CD14-positive monocyte (primary cell): ENCODE results near the gene RANBP17. TPM values are rescaled to one million over a fixed set of nuclear protein-coding genes. Genes with fewer than 3 reads are reported as not detected.

ENCODE experiments used
- DNase-seq, 3 donors: peaks; one replicate each; pipeline ENCODE4 v3.0.0-alpha.2; 2011 to 2022
- H2AFZ ChIP-seq: 2 replicates; pipeline ENCODE4 v1.6.0; 2012; ENCODE audit warnings: mild to moderate bottlenecking, low read depth, low read length, inconsistent platforms; ENCODE audit not compliant: insufficient read depth, poor library complexity, severe bottlenecking
- H3K27ac ChIP-seq, 2 donors: 1 replicate in 1 of 2; 2 replicates in 1 of 2; pipeline ENCODE4 v1.5.1; 2012 to 2013; ENCODE audit warnings: low read length in 2 of 2, control low read depth in 1 of 2, inconsistent platforms in 1 of 2, low read depth in 1 of 2, mild to moderate bottlenecking in 1 of 2
- H3K27me3 ChIP-seq, 2 donors: one replicate each; pipeline versions ENCODE4 v1.6.0 to v1.6.1; 2011 to 2013; ENCODE audit warnings: low read length in 2 of 2; ENCODE audit not compliant: control insufficient read depth in 2 of 2, insufficient read depth in 2 of 2
- H3K36me3 ChIP-seq, 2 donors: replicated peaks in 1 of 2; 1 replicate in 1 of 2; 2 replicates in 1 of 2; pipeline versions ENCODE4 v1.5.1 to v1.6.1; 2012 to 2013; ENCODE audit warnings: low read length in 2 of 2, control low read depth in 1 of 2, inconsistent platforms in 1 of 2, mild to moderate bottlenecking in 1 of 2; ENCODE audit not compliant: insufficient read depth in 2 of 2, control insufficient read depth in 1 of 2
- H3K4me1 ChIP-seq, 2 donors: 1 replicate in 1 of 2; 2 replicates in 1 of 2; pipeline versions ENCODE4 v1.5.1 to v1.6.1; 2012 to 2013; ENCODE audit warnings: low read length in 2 of 2, control low read depth in 1 of 2, inconsistent platforms in 1 of 2, mild to moderate bottlenecking in 1 of 2, moderate library complexity in 1 of 2; ENCODE audit not compliant: insufficient read depth in 2 of 2, control insufficient read depth in 1 of 2
- H3K4me2 ChIP-seq: replicated peaks from 2 replicates; pipeline ENCODE3; 2012; ENCODE audit warnings: low read length, moderate library complexity, mild to moderate bottlenecking; ENCODE audit not compliant: poor library complexity, severe bottlenecking; ENCODE audit errors: extremely low read depth
- H3K4me3 ChIP-seq, 3 experiments: fragments of 200-600 bp in 1 of 3; sonication (generic) in 1 of 3; replicated peaks in 1 of 3; 1 replicate in 2 of 3; 2 replicates in 1 of 3; pipeline ENCODE4 v1.5.1; 2011 to 2013; ENCODE audit warnings: low read length in 3 of 3, mild to moderate bottlenecking in 3 of 3, control low read depth in 2 of 3, low read depth in 2 of 3, inconsistent platforms in 1 of 3, moderate library complexity in 1 of 3
- H3K79me2 ChIP-seq: 2 replicates; pipeline ENCODE4 v1.6.0; 2012; ENCODE audit warnings: mild to moderate bottlenecking, control low read depth, inconsistent platforms, low read length, moderate library complexity; ENCODE audit not compliant: insufficient read depth
- H3K9ac ChIP-seq: 2 replicates; pipeline ENCODE4 v1.6.0; 2017; ENCODE audit warnings: low read length, mild to moderate bottlenecking; ENCODE audit not compliant: insufficient read depth, poor library complexity, severe bottlenecking
- H3K9me3 ChIP-seq, 2 donors: replicated peaks in 1 of 2; 1 replicate in 1 of 2; 2 replicates in 1 of 2; pipeline versions ENCODE4 v1.5.1 to v1.6.1; 2012 to 2013; ENCODE audit warnings: low read length in 2 of 2, control low read depth in 1 of 2; ENCODE audit not compliant: control insufficient read depth in 1 of 2, insufficient read depth in 1 of 2
- H4K20me1 ChIP-seq: 2 replicates; pipeline ENCODE4 v1.6.0; 2012; ENCODE audit warnings: mild to moderate bottlenecking, low read length, control low read depth, moderate library complexity; ENCODE audit not compliant: insufficient read depth
- H3K27ac Mint-ChIP-seq, 7 donors: one replicate each; pipeline ENCODE4 v1.8.0; 2020; ENCODE audit warnings: mild to moderate bottlenecking in 7 of 7, mixed read lengths in 7 of 7, moderate library complexity in 6 of 7, inconsistent platforms in 2 of 7
- H3K27me3 Mint-ChIP-seq, 3 donors: one replicate each; pipeline ENCODE4 v1.8.0; 2021 to 2022; ENCODE audit warnings: low read depth in 3 of 3, mild to moderate bottlenecking in 3 of 3, mixed read lengths in 3 of 3, moderate library complexity in 3 of 3, inconsistent platforms in 1 of 3
- H3K36me3 Mint-ChIP-seq, 2 donors: one replicate each; pipeline ENCODE4 v1.8.0; 2020; ENCODE audit warnings: mixed read lengths in 2 of 2, inconsistent platforms in 1 of 2, mild to moderate bottlenecking in 1 of 2
- H3K4me1 Mint-ChIP-seq: one replicate; pipeline ENCODE4 v1.8.0; 2020; ENCODE audit warnings: mild to moderate bottlenecking, mixed read lengths
- H3K4me3 Mint-ChIP-seq, 2 donors: one replicate each; pipeline ENCODE4 v1.8.0; 2020; ENCODE audit warnings: mild to moderate bottlenecking in 2 of 2, mixed read lengths in 2 of 2, moderate library complexity in 1 of 2
- H3K9me3 Mint-ChIP-seq, 7 donors: one replicate each; pipeline ENCODE4 v1.8.0; 2020 to 2022; ENCODE audit warnings: mixed read lengths in 7 of 7, mild to moderate bottlenecking in 6 of 7, moderate library complexity in 6 of 7, inconsistent platforms in 2 of 7
- WGBS: methylation state at CpG from one replicate; pipeline ENCODE4 v1.1.5; 2013; ENCODE audit warnings: missing lambda C conversion rate; ENCODE audit not compliant: insufficient coverage; 5-methylcytosine and 5-hydroxymethylcytosine counted together
- intact Hi-C, 2 donors: fragments of 100-400 bp; cut with micrococcal nuclease; formaldehyde crosslinking; loops; one replicate each; pipeline versions ENCODE4 v1.15.0 to v1.15.1; 2023
- polyA plus RNA-seq, 3 donors: library from polyadenylated mRNA; depleted of rRNA in 1 of 3; unstranded in 2 of 3; stranded (reverse) in 1 of 3; fragments of 300-500 nt in 2 of 3; fragments of >200 nt in 1 of 3; fragmentation: Illumina TruSeq in 2 of 3; gene quantifications; 1 replicate in 2 of 3; 2 replicates in 1 of 3; pipeline ENCODE4 v1.2.3, GENCODE V29; 2012 to 2021
- TF ChIP-seq, protein P1 (sequence below): fragments of 200-600 bp; IDR thresholded peaks from one replicate; pipeline ENCODE4 v1.8.0; 2022; ENCODE audit warnings: antibody characterized with exemption, mild to moderate bottlenecking

Gene RANBP17
- polyA plus RNA-seq, 3 donors, result 0.07 to 0.13 TPM; not detected in 1

DNA sequence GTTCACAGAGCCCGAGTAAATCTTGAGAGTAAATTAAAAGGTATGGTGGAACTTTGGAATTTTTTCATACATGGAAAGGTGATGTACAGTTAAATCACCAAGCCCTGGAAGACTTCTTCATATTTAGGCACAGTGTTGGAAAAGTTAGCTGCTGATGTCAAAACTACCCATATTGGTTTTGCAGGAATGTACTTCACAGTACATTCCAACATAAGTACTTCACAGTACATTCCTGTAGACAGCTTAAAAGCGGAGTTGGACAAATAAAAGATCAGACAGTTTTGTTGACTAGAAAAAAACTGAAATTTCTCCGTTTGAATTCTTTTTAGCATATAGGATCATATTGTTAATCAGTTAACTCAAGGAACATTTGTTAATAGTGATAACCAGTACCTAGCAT, 1.8 kb downstream of the RANBP17 start:
- Histone ChIP-seq H4K20me1 (no peaks in the 10 kb centered on the region), H3K79me2 (no peaks in the 10 kb centered on the region), H3K27me3 (peaks cover 11 to 18% of the 10 kb centered on the region in 2 donors), H3K9me3 (peaks cover 9 to 23% of the 10 kb centered on the region in 2 donors), H3K9ac (no peak overlapping the region), H3K4me3 (no peak overlapping the region), H3K27ac (no peak overlapping the region), H2AFZ (no peak overlapping the region), H3K4me2 (no peak overlapping the region), H3K36me3 (no peaks in the 10 kb centered on the region), H3K4me1 (peaks cover 6 to 14% of the 10 kb centered on the region in 2 donors)
- peaks cover 3 to 6% of the 10 kb centered on the region in 2 donors for H3K36me3 Mint-ChIP-seq
- no peak overlapping the region for H3K27ac Mint-ChIP-seq
- intact Hi-C loops, result no loop called here
- peaks cover 13% of the 10 kb centered on the region for H3K4me1 Mint-ChIP-seq
- H3K9me3 Mint-ChIP-seq, result peaks cover 14 to 35% (median 20%) of the 10 kb centered on the region in 7 donors
- TF ChIP-seq, protein P1, sequence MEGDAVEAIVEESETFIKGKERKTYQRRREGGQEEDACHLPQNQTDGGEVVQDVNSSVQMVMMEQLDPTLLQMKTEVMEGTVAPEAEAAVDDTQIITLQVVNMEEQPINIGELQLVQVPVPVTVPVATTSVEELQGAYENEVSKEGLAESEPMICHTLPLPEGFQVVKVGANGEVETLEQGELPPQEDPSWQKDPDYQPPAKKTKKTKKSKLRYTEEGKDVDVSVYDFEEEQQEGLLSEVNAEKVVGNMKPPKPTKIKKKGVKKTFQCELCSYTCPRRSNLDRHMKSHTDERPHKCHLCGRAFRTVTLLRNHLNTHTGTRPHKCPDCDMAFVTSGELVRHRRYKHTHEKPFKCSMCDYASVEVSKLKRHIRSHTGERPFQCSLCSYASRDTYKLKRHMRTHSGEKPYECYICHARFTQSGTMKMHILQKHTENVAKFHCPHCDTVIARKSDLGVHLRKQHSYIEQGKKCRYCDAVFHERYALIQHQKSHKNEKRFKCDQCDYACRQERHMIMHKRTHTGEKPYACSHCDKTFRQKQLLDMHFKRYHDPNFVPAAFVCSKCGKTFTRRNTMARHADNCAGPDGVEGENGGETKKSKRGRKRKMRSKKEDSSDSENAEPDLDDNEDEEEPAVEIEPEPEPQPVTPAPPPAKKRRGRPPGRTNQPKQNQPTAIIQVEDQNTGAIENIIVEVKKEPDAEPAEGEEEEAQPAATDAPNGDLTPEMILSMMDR, result no peak
- DNase-seq, result no peak
- no peak overlapping the region for H3K4me3 Mint-ChIP-seq
- H3K27me3 Mint-ChIP-seq, result peaks cover 16 to 21% (median 20%) of the 10 kb centered on the region in 3 donors
- WGBS, result no CpG with 5 or more reads among the region's 3 CpGs

DNA sequence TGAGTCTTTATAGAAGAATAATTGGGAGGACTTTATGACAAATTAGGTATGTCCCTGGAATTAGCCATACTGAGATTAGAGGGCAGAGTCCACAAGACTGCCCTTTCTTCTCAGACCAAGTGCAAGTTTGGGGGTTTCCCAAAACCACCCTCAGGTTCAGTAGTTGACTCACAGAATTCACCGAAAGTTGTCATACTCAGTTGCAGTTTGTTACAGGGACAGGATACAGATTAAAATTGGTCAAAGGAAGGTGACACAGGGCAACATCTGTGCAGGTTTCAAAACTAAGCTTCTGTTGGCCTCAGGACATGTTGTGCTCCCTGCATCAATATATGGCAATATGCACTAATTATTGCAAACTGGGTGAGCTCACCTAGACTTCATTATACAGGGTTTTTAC, 3.8 kb downstream of the RANBP17 start:
- peaks cover 6 to 14% of the 10 kb centered on the region in 2 donors for H3K4me1 ChIP-seq
- peaks cover 3 to 6% of the 10 kb centered on the region in 2 donors for H3K36me3 Mint-ChIP-seq
- H3K79me2 ChIP-seq, result no peaks in the 10 kb centered on the region
- H3K9me3 ChIP-seq, result peaks cover 5 to 12% of the 10 kb centered on the region in 2 donors
- intact Hi-C loops, result no loop called here
- H3K4me3 Mint-ChIP-seq, result no peak overlapping the region
- H3K27ac Mint-ChIP-seq, result no peak overlapping the region
- H3K9me3 Mint-ChIP-seq, result peaks cover 9 to 23% (median 10%) of the 10 kb centered on the region in 7 donors
- peaks cover 16 to 19% (median 19%) of the 10 kb centered on the region in 3 donors for H3K27me3 Mint-ChIP-seq
- peaks cover 13% of the 10 kb centered on the region for H3K4me1 Mint-ChIP-seq
- TF ChIP-seq, protein P1, result no peak
- no peak overlapping the region for H3K4me3 ChIP-seq
- no peak overlapping the region for H3K27ac ChIP-seq
- H3K36me3 ChIP-seq, result no peaks in the 10 kb centered on the region
- 100% methylated on average over 1 of the region's 1 CpG for WGBS
- H3K4me2 ChIP-seq, result no peak overlapping the region
- peaks cover 11 to 18% of the 10 kb centered on the region in 2 donors for H3K27me3 ChIP-seq
- H3K9ac ChIP-seq, result no peak overlapping the region
- no peaks in the 10 kb centered on the region for H4K20me1 ChIP-seq
- H2AFZ ChIP-seq, result no peak overlapping the region
- no peak for DNase-seq
